HCT116 (cell line): ENCODE measurements around the gene GGTLC2. TPM values are rescaled to one million over a fixed set of nuclear protein-coding genes. Genes with fewer than 3 reads are reported as not detected.

Experiments
- ATAC-seq: fragments of 200-7000 bp; cut with Tn5 transposase; 2 replicates; pipeline ENCODE4 v1.9.1; 2020; ENCODE audit warnings: mild to moderate bottlenecking, moderate library complexity
- BruUV-seq: library from RNA; stranded (reverse); fragments of 400-500 nt; replicated peaks from 2 replicates; lab custom pipeline; 2021; lab: Mats Ljungman, UMichigan
- CTCF ChIA-PET: fragments of 300-600 bp; sonication (Branson Sonifier 250); formaldehyde crosslinking; loops from one replicate; lab custom pipeline; 2021; ENCODE audit warnings: antibody characterized with exemption; lab: Charles Lee
- POLR2A ChIA-PET: fragments of 300-600, 350-600 bp; sonication (Branson Sonifier 250); formaldehyde crosslinking; loops from one replicate; lab custom pipeline; 2021; ENCODE audit warnings: antibody characterized with exemption; lab: Charles Lee
- RAD21 ChIA-PET, 2 experiments: fragments of 300-600 bp; sonication (Branson Sonifier 250); formaldehyde crosslinking; loops; one replicate each; lab custom pipeline; 2023; ENCODE audit warnings: low total read pairs in 2 of 2; ENCODE audit not compliant: uncharacterized antibody in 2 of 2, unreplicated experiment in 2 of 2, low non-redundant PET in 1 of 2; lab: Charles Lee
- DNase-seq: peaks from one replicate; pipeline ENCODE4 v3.0.0-alpha.2; 2010; ENCODE audit warnings: low read depth, low spot score
- H2AFZ ChIP-seq: fragments of 200-600 bp; shearing (Covaris generic), sonication (generic); 2 replicates; pipeline ENCODE4 v1.6.1; 2017; ENCODE audit warnings: low read depth, mixed run types, mixed read lengths, antibody characterized with exemption, low read length; ENCODE audit not compliant: poor library complexity, severe bottlenecking
- H3K27ac ChIP-seq: 2 replicates; pipeline ENCODE4 v1.5.1; 2012; ENCODE audit warnings: low read depth, low read length
- H3K27me3 ChIP-seq: fragments of 200-600 bp; sonication (generic); 2 replicates; pipeline ENCODE4 v1.6.1; 2016; ENCODE audit warnings: mixed run types, low read length, mixed read lengths; ENCODE audit not compliant: insufficient read depth
- H3K36me3 ChIP-seq, 2 experiments: fragments of 200-500 bp in 1 of 2; fragments of 200-600 bp in 1 of 2; sonication (Bioruptor generic) in 1 of 2; sonication (generic) in 1 of 2; 2 replicates each; pipeline versions ENCODE4 v1.5.1 to v1.6.1; 2014 to 2016; ENCODE audit warnings: low read length in 2 of 2, inconsistent platforms in 1 of 2, mixed read lengths in 1 of 2, mixed run types in 1 of 2; ENCODE audit not compliant: insufficient read depth in 2 of 2, control insufficient read depth in 1 of 2
- H3K4me1 ChIP-seq, 2 experiments: fragments of 200-600 bp in 1 of 2; sonication (generic) in 1 of 2; 2 replicates each; pipeline versions ENCODE4 v1.5.1 to v1.6.1; 2012 to 2017; ENCODE audit warnings: low read length in 2 of 2, inconsistent platforms in 1 of 2, mild to moderate bottlenecking in 1 of 2, mixed read lengths in 1 of 2, mixed run types in 1 of 2, moderate library complexity in 1 of 2; ENCODE audit not compliant: insufficient read depth in 2 of 2, control insufficient read depth in 1 of 2
- H3K4me2 ChIP-seq: fragments of 200-600 bp; sonication (generic); 2 replicates; pipeline ENCODE4 v1.6.1; 2017; ENCODE audit warnings: mixed run types, low read length, mixed read lengths
- H3K4me3 ChIP-seq, 2 experiments: fragments of 200-600 bp in 1 of 2; sonication (generic) in 1 of 2; replicated peaks in 1 of 2; 2 replicates each; pipeline ENCODE4 v1.5.1; 2011 to 2016; ENCODE audit warnings: low read length in 2 of 2, control low read depth in 1 of 2, low read depth in 1 of 2, mild to moderate bottlenecking in 1 of 2, mixed read lengths in 1 of 2, mixed run types in 1 of 2
- H3K79me2 ChIP-seq: fragments of 200-600 bp; sonication (generic); 2 replicates; pipeline ENCODE4 v1.6.1; 2017; ENCODE audit warnings: mild to moderate bottlenecking, mixed run types, low read length, moderate library complexity, mixed read lengths; ENCODE audit not compliant: insufficient read depth
- H3K9ac ChIP-seq: fragments of 200-600 bp; sonication (generic); 2 replicates; pipeline ENCODE4 v1.6.1; 2016; ENCODE audit warnings: low read length, mixed read lengths
- H3K9me2 ChIP-seq: fragments of 200-600 bp; sonication (generic), shearing (Covaris generic); 2 replicates; pipeline ENCODE4 v1.6.1; 2017; ENCODE audit warnings: mixed run types, mild to moderate bottlenecking, moderate library complexity; ENCODE audit not compliant: insufficient read depth
- H3K9me3 ChIP-seq, 2 experiments: fragments of 200-500 bp in 1 of 2; fragments of 200-600 bp in 1 of 2; sonication (Bioruptor generic) in 1 of 2; sonication (generic) in 1 of 2; 2 replicates each; pipeline ENCODE4 v1.6.1; 2014 to 2017; ENCODE audit warnings: low read length in 2 of 2, mixed read lengths in 2 of 2, inconsistent platforms in 1 of 2, low read depth in 1 of 2, mild to moderate bottlenecking in 1 of 2, mixed run types in 1 of 2, moderate library complexity in 1 of 2; ENCODE audit not compliant: control insufficient read depth in 1 of 2, insufficient read depth in 1 of 2
- H4K20me1 ChIP-seq: fragments of 200-600 bp; sonication (generic), shearing (Covaris generic); 2 replicates; pipeline ENCODE4 v1.6.1; 2017; ENCODE audit warnings: mixed run types, mild to moderate bottlenecking, moderate library complexity; ENCODE audit not compliant: insufficient read depth
- CBX3 ChIP-seq: IDR thresholded peaks from 2 replicates; pipeline ENCODE4 v1.6.1; 2012; ENCODE audit warnings: low read depth
- CEBPB ChIP-seq: IDR thresholded peaks from 2 replicates; pipeline ENCODE4 v1.6.1; 2012; ENCODE audit warnings: low read depth
- CTCF ChIP-seq, 3 experiments: fragments of 200-600 bp in 1 of 3; sonication (generic) in 1 of 3; IDR thresholded peaks in 2 of 3; conservative IDR thresholded peaks in 1 of 3; 2 replicates each; pipeline ENCODE4 v1.5.1; 2012 to 2017; ENCODE audit warnings: low read depth in 2 of 3, low read length in 2 of 3, antibody characterized with exemption in 1 of 3, borderline replicate concordance in 1 of 3, control low read depth in 1 of 3, mild to moderate bottlenecking in 1 of 3, mixed read lengths in 1 of 3, mixed run types in 1 of 3, moderate library complexity in 1 of 3; ENCODE audit not compliant: insufficient read depth in 1 of 3
- ELF1 ChIP-seq: IDR thresholded peaks from 2 replicates; pipeline ENCODE4 v1.6.1; 2012; ENCODE audit warnings: low read depth, borderline replicate concordance
- EZH2 ChIP-seq: fragments of 200-600 bp; sonication (generic); IDR thresholded peaks from 2 replicates; pipeline ENCODE4 v1.6.1; 2017; ENCODE audit warnings: antibody characterized with exemption, mixed run types
- EZH2phosphoT487 ChIP-seq: fragments of 200-600 bp; IDR thresholded peaks from 2 replicates; pipeline ENCODE4 v1.6.1; 2018; ENCODE audit warnings: antibody characterized with exemption, borderline replicate concordance
- FOSL1 ChIP-seq: IDR thresholded peaks from 2 replicates; pipeline ENCODE4 v1.6.1; 2012; ENCODE audit warnings: low read depth
- JUND ChIP-seq: IDR thresholded peaks from 2 replicates; pipeline ENCODE4 v1.6.1; 2012
- MAX ChIP-seq: IDR thresholded peaks from 2 replicates; pipeline ENCODE4 v1.6.1; 2012
- POLR2A ChIP-seq: IDR thresholded peaks from 2 replicates; pipeline ENCODE4 v1.7.0; 2011; ENCODE audit warnings: borderline replicate concordance; ENCODE audit not compliant: insufficient read depth, insufficient read length; ENCODE audit errors: extremely low read depth
- SIN3A ChIP-seq: IDR thresholded peaks from 2 replicates; pipeline ENCODE4 v1.6.1; 2012; ENCODE audit warnings: low read depth
- SRF ChIP-seq: IDR thresholded peaks from 2 replicates; pipeline ENCODE4 v1.6.1; 2012; ENCODE audit warnings: low read depth
- TCF7L2 ChIP-seq: IDR thresholded peaks from 2 replicates; pipeline ENCODE4 v1.7.0; 2011; ENCODE audit warnings: borderline replicate concordance, inconsistent platforms; ENCODE audit not compliant: insufficient read depth, insufficient read length; ENCODE audit errors: extremely low read depth
- ZBTB33 ChIP-seq: IDR thresholded peaks from 2 replicates; pipeline ENCODE4 v1.6.1; 2011; ENCODE audit warnings: mild to moderate bottlenecking, low read length, moderate library complexity; ENCODE audit not compliant: insufficient replicate concordance; ENCODE audit errors: extremely low read depth
- ZFX ChIP-seq: fragments of 450-650 bp; IDR thresholded peaks from 2 replicates; pipeline ENCODE4 v1.6.1; 2017
- ZNF274 ChIP-seq: fragments of 200-500 bp; sonication (Bioruptor generic); IDR thresholded peaks from 2 replicates; pipeline ENCODE4 v1.6.1; 2014; ENCODE audit warnings: mild to moderate bottlenecking, low read depth, low read length, inconsistent platforms
- intact Hi-C: fragments of 100-400 bp; cut with micrococcal nuclease; formaldehyde crosslinking; loops from 2 replicates; pipeline ENCODE4 v1.10.0; 2022
- total RNA-seq: library from RNA; stranded (reverse); gene quantifications from one replicate; pipeline ENCODE4 v1.2.1, GENCODE V29; 2021; ENCODE audit not compliant: unreplicated experiment
- TF ChIP-seq, protein P1 (sequence below): IDR thresholded peaks from 2 replicates; pipeline ENCODE4 v1.6.1; 2012; ENCODE audit warnings: low read depth

GGTLC2 gene
- total RNA-seq, 1 experiment from 2014 or later = not detected

GRCh38 chr22:22604326-22605073 is 39.9 kb upstream of the GGTLC2 start:
- Histone ChIP-seq H3K4me1 (no peaks in the 10 kb centered on the region), H4K20me1 (no peaks in the 10 kb centered on the region), H2AFZ (no peak overlapping the region), H3K36me3 (no peaks in the 10 kb centered on the region), H3K4me2 (no peak overlapping the region), H3K27ac (no peak overlapping the region), H3K4me3 (no peak overlapping the region), H3K9me2 (no peaks in the 10 kb centered on the region), H3K79me2 (no peaks in the 10 kb centered on the region), H3K27me3 (no peaks in the 10 kb centered on the region), H3K9ac (no peak overlapping the region), H3K9me3 (no peaks in the 10 kb centered on the region)
- DNase-seq (no peak), ATAC-seq (no peak)
- BruUV-seq = no TSS peak
- intact Hi-C loops = no loop called here
- ChIA-PET POLR2A (no interaction called here), RAD21 (no interaction called here), CTCF (no interaction called here)
- TF ChIP-seq, protein P1, sequence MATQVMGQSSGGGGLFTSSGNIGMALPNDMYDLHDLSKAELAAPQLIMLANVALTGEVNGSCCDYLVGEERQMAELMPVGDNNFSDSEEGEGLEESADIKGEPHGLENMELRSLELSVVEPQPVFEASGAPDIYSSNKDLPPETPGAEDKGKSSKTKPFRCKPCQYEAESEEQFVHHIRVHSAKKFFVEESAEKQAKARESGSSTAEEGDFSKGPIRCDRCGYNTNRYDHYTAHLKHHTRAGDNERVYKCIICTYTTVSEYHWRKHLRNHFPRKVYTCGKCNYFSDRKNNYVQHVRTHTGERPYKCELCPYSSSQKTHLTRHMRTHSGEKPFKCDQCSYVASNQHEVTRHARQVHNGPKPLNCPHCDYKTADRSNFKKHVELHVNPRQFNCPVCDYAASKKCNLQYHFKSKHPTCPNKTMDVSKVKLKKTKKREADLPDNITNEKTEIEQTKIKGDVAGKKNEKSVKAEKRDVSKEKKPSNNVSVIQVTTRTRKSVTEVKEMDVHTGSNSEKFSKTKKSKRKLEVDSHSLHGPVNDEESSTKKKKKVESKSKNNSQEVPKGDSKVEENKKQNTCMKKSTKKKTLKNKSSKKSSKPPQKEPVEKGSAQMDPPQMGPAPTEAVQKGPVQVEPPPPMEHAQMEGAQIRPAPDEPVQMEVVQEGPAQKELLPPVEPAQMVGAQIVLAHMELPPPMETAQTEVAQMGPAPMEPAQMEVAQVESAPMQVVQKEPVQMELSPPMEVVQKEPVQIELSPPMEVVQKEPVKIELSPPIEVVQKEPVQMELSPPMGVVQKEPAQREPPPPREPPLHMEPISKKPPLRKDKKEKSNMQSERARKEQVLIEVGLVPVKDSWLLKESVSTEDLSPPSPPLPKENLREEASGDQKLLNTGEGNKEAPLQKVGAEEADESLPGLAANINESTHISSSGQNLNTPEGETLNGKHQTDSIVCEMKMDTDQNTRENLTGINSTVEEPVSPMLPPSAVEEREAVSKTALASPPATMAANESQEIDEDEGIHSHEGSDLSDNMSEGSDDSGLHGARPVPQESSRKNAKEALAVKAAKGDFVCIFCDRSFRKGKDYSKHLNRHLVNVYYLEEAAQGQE = no peak
- TF ChIP-seq MAX (no peak), CBX3 (no peak), ZNF274 (no peak), CTCF (IDR thresholded peaks at IDR 0.05 in 2 of 3, conservative IDR thresholded peaks at IDR 0.05 in 1 of 3; ENCODE audit: borderline replicate concordance in 1 of 3, insufficient read depth in 1 of 3, low read depth in 2 of 3, low read length in 2 of 3) (no peak), SIN3A (no peak), EZH2phosphoT487 (no peak), SRF (no peak), FOSL1 (no peak), POLR2A (no peak), ZFX (no peak), TCF7L2 (no peak), CEBPB (no peak), ELF1 (no peak), ZBTB33 (no peak), JUND (no peak), EZH2 (no peak)
